Hepatocyte (in vitro differentiated cells): ENCODE measurements around the gene SIRT2.

ENCODE experiments used
- EZH2 ChIP-seq: fragments of 200-600 bp; sonication (generic); IDR thresholded peaks from 2 replicates; pipeline ENCODE4 v1.6.1; 2016; ENCODE audit warnings: antibody characterized with exemption, mild to moderate bottlenecking, borderline replicate concordance
- TF ChIP-seq, protein P1 (sequence below): fragments of 200-600 bp; sonication (generic); IDR thresholded peaks from 2 replicates; pipeline ENCODE4 v1.5.1; 2016; ENCODE audit warnings: antibody characterized with exemption, mild to moderate bottlenecking; ENCODE audit not compliant: poor library complexity

DNA sequence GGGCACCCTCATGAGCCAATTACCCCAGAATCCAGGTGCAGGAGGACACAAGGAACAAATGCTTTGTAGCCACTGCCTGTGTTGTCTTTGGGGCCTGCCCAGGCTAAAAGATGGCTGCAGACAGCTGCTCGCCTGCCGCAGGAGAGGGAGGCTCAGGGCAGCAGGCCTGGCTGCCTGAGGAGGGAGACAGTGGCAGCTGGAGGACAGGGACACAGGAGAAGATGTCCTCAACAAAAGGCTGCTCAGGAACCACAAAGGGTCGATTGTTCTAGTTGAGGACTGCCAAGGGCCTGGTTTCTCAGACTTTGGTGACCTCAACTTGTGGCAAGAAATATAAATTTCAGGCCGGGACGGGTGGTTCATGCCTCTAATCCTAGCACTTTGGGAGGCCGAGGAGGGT, 7.6 kb downstream of the SIRT2 start:
- TF ChIP-seq, protein P1, sequence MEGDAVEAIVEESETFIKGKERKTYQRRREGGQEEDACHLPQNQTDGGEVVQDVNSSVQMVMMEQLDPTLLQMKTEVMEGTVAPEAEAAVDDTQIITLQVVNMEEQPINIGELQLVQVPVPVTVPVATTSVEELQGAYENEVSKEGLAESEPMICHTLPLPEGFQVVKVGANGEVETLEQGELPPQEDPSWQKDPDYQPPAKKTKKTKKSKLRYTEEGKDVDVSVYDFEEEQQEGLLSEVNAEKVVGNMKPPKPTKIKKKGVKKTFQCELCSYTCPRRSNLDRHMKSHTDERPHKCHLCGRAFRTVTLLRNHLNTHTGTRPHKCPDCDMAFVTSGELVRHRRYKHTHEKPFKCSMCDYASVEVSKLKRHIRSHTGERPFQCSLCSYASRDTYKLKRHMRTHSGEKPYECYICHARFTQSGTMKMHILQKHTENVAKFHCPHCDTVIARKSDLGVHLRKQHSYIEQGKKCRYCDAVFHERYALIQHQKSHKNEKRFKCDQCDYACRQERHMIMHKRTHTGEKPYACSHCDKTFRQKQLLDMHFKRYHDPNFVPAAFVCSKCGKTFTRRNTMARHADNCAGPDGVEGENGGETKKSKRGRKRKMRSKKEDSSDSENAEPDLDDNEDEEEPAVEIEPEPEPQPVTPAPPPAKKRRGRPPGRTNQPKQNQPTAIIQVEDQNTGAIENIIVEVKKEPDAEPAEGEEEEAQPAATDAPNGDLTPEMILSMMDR: no peak
- no peak for TF ChIP-seq EZH2
